Spleen (tissue), 7 donors: ENCODE data around the gene BMPR1A.

Experiments
- CTCF ChIP-seq, 11 experiments: fragments of 200-600 bp in 7 of 11; fragments of 450-650 bp in 4 of 11; sonication (generic) in 4 of 11; IDR thresholded peaks in 8 of 11; conservative IDR thresholded peaks in 3 of 11; 1 replicate in 7 of 11; 2 replicates in 4 of 11; pipeline versions ENCODE4 v1.4.0 to v1.8.0; 2016 to 2021; ENCODE audit warnings: antibody characterized with exemption in 11 of 11, inconsistent platforms in 4 of 11, mild to moderate bottlenecking in 1 of 11
- POLR2A ChIP-seq, 3 donors: fragments of 450-650 bp; IDR thresholded peaks; one replicate each; pipeline ENCODE4 v1.5.1; 2017; ENCODE audit warnings: antibody characterized with exemption in 3 of 3, mild to moderate bottlenecking in 1 of 3
- POLR2AphosphoS5 ChIP-seq, 3 donors: sonication (generic); formaldehyde crosslinking; IDR thresholded peaks; one replicate each; pipeline ENCODE4 v1.5.1; 2017; ENCODE audit warnings: antibody characterized with exemption in 3 of 3
- donor health status: DM: no; HTN: no; CAD: no; lungs with moderate emphysema.
- donor health status: DM: no; HTN: no; CAD: no.
- donor health status: DM: no; HTN: no; CAD: no.

GRCh38 chr10:86733260-86733671 is 23.2 kb upstream of the BMPR1A start:
- TF ChIP-seq CTCF (IDR thresholded peaks at IDR 0.05 in 8 of 11, conservative IDR thresholded peaks at IDR 0.05 in 3 of 11) = no peak
- TF ChIP-seq POLR2A (IDR thresholded peaks at IDR 0.05) = no peak
- TF ChIP-seq POLR2AphosphoS5 (IDR thresholded peaks at IDR 0.05) = no peak
